ENCODE results near the gene DHX9. TPM values are rescaled to one million over a fixed set of nuclear protein-coding genes. Genes with fewer than 3 reads are reported as not detected.

The DHX9 gene
- total RNA-seq, 1 experiment from 2014 or later: 220 TPM

GRCh38 chr1:182935716-182936115 is 96.6 kb downstream of the DHX9 start (continued):
- TF ChIP-seq REST (IDR thresholded peaks at IDR 0.05; ENCODE audit: low read depth) (no peak), SP1 (IDR thresholded peaks at IDR 0.05; ENCODE audit: low read depth) (no peak), POLR2AphosphoS5 (IDR thresholded peaks at IDR 0.05; ENCODE audit: low read depth, low read length) (no peak), CTCF (IDR thresholded peaks at IDR 0.05 in 2 of 3, conservative IDR thresholded peaks at IDR 0.05 in 1 of 3; ENCODE audit: borderline replicate concordance in 1 of 3, insufficient read depth in 1 of 3, low read depth in 2 of 3, low read length in 2 of 3) (no peak), MAX (IDR thresholded peaks at IDR 0.05) (no peak), CEBPB (IDR thresholded peaks at IDR 0.05; ENCODE audit: low read depth) (no peak), CBX3 (IDR thresholded peaks at IDR 0.05; ENCODE audit: low read depth) (no peak), YY1 (IDR thresholded peaks at IDR 0.05; ENCODE audit: extremely low read depth, insufficient replicate concordance, low read depth, low read length) (no peak), SIN3A (IDR thresholded peaks at IDR 0.05; ENCODE audit: low read depth) (no peak)

Other genes starting within 250 kb of the DHX9 start
- gene RGS16, start 235.0 kb upstream of the DHX9 start, total RNA-seq (2021; ENCODE audit: unreplicated experiment): 6.5 TPM
- gene RGS8, start 154.8 kb upstream of the DHX9 start, total RNA-seq (2021; ENCODE audit: unreplicated experiment): not detected
- 0.39 TPM for gene NPL, start 49.6 kb upstream of the DHX9 start, total RNA-seq (2021; ENCODE audit: unreplicated experiment)
- not detected for gene SHCBP1L, start 113.8 kb downstream of the DHX9 start, total RNA-seq (2021; ENCODE audit: unreplicated experiment)
- gene LAMC1, start 184.1 kb downstream of the DHX9 start, total RNA-seq (2021; ENCODE audit: unreplicated experiment): 61.2 TPM

Measured in HCT116 (cell line).